Measurements from ENCODE around the gene CLCN1.

The CLCN1 gene

GRCh38 chr7:143369678-143370651 is 54.1 kb downstream of the CLCN1 start:
- no peak for DNase-seq

- DNase-seq: peak; percentile 62
These were observed 56.2 kb downstream of the CLCN1 start for GRCh38 chr7:143372070-143372469.

DNA sequence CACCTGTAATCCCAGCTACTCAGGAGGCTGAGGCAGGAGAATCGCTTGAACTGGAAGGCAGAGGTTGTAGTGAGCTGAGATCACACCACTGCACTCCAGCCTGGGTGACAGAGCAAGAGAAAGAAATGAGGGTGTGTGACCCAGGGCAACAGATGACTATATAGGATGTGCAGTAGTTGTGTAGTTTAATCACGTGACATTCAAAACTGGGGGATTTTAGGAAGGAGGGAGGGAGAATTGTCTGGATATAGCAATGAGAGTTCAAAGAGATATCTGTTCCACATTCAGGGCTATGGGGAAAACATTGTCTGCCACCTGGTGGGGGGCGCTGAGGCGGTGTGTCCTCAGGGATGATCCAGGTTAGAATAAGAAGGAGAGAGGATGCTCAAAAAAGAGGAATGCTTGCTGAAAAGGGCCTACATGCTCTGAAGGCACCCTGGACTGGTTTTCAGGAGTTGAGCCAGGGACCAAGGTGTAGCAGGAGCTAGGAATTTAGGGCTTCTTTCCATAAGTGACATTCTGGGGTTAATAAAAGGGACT is 57.4 kb downstream of the CLCN1 start:
- no peak for DNase-seq

- DNase-seq: no peak
These were observed 58.6 kb downstream of the CLCN1 start for GRCh38 chr7:143374561-143374960.

DNA sequence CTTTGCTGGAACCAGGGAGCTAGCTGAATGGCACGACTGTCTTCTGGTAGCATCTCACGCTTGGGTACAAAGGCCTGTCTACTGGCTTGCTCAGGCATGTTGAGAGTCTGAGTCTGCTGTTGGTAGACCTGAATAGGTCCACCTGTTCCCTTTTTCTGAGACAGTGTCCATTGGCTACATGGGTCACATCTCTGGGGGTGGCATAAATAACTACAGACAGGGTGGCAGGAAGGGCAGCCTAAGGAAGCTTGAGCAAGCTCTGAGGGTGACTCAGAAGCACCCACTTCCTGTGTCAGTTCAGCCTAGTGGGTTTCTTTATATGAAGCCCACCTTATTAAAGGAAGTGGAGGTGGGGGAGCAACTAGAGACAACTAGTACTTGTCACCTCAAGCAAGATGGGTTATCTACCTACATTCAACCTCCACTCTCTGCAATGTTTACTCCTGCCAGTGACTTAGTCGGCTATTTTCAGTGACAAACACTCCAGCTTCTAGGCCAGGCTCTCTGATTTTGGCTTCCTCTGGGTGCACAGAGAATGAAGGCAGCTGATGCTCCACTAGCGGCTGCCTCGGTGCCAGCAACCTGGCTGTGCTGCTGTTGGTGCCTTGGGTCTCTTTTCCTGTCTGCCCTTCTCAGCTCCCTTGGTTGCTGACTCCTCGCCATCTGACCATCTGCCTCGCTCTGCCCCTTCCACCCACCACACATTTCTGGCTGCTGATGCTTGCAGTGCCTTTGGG is 59.6 kb downstream of the CLCN1 start:
- DNase-seq: no peak

- no peak for DNase-seq
These were observed 60.5 kb downstream of the CLCN1 start for GRCh38 chr7:143376396-143376795.

DNA sequence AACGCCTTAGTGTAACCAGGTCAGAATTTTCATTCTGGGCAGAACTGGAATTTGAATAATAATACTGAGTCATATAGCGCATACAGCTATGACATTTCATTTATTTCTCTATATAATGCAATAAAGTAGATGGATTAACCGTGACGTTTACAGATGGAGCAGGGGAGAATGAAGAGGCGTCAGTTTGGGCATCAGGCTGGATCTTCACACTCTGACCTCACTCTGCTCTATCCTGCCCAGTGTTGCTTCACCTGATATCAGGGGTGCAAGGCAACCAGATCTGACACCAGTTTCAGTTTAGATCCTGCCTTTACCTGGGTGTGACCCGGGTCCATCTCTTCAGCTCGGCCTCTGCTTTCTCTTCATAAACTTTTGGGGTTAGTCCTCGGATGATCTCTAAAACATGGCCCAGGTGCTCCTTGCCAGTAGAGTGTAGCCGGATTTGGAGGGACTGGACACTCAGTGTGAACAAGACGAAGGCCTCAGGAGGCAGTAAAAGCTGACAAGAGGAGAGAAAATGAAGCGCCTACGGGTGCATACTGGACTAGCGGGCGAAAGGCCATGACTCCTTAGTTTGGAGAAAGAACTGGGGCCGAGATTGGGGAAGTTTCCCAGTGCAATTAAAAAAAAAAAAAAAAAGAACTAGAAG is 63.8 kb downstream of the CLCN1 start:
- DNase-seq: no peak

DNA sequence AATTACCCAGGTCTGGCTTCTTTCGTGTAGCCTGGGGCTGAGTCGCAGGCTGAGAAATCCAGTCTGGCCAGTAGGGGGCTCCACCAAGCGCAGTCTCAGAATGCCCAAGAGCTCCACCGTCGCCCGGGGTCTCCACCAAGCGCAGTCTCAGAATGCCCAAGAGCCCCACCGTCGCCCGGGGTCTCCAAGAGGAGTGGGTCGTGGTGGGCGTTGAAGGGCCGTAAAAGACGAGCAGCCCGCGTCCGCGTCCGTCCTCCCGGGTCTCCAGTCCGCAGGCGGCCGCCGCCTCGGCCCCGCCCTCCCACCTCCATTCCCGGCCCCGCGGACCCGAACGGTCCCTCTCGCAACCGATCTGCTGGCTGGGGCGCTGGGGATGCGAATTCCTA is 64.3 kb downstream of the CLCN1 start:
- DNase-seq: peak; percentile 90

DNA sequence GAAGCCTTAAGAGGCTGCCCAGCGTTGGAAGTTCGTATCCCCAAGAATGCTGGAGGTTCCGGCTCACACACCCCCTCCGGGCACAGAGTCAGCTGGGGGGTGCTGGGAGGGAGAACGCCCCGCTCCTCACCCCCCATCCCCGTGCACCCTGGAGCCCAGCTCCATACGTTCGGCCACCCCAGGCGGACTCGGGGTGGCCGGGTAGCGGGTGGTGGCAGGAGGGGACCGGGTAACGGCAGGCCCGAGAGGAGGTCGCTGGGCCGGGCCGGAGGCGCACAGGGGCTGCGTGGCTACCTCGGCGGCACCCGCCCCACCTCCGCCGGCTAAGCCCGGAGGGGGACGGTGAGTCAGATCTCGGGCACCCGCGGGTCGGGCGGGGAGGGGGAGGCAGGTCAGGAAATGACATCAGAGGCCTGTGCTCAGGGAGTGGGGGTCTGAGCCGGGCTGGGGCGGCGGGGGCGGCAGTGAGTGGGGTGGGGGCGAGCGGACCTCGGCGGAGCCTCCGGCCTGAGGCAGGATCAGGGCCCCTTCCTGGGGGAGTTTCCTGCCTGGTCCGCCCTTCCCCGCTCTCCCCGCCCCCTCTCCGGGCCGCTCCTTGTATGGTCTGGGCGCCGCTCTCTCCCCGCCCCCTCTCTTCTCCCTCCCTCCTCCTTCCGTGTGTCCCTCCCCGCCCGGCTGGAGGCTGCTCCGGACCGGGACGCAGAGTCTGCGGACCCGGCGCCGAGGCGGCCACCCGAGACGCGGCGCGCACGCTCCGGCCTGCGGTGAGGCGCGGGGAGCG is 64.9 kb downstream of the CLCN1 start, which contains the start of gene ZYX:
Gene ZYX, plus strand, starts transcription at position 700 of the 781 bp plus-strand sequence. CDS start 227 bp downstream, outside the sequence.
- peak; percentile 93 for DNase-seq

DNA sequence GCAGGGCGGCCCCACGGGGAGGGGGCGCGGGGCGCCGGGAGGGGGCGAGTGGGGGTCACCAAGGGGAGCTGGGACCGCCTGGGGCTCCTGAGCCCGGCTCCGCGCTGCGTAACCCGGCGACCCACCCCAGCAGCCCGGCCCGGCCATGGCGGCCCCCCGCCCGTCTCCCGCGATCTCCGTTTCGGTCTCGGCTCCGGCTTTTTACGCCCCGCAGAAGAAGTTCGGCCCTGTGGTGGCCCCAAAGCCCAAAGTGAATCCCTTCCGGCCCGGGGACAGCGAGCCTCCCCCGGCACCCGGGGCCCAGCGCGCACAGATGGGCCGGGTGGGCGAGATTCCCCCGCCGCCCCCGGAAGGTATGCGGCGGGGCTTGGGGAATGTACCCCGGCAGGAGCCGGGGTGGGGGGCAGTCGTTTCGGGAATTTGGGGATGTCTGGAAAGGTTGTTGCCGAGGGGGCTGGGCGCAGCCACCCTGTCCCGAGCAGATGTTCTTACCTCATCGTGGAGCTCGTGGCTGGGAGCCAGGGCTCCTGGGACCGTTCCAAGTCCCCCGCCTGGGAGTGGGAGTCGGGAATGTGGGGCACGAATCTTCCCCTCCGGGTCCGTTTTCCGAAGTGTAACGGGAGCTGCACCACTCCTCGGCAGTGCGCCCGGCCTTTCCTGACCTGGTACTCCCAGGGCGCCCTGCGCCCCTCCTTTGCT is 65.7 kb downstream of the CLCN1 start:
- DNase-seq: peak; percentile 46

- no peak for DNase-seq
These were observed 66.3 kb downstream of the CLCN1 start for GRCh38 chr7:143382126-143382790.

- DNase-seq: no peak
These were observed 67.1 kb downstream of the CLCN1 start for GRCh38 chr7:143382791-143383641.

DNA sequence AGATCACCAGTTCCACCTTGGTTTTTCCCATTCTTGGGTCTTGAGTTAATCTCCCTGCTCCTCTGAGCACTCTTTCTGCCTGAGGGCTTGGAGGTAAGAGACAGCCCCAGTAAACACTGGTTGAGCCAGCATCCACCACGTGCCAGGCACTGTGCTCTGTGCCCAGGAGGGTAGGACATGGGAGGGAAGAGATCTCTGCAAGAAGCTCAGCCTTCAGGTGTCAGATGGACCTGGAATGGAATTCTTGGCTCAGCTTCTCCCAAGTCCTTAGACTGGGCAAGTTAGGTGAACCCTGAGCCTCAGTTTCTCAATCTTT is 67.7 kb downstream of the CLCN1 start:
- no peak for DNase-seq

- no peak for DNase-seq
These were observed 68.2 kb downstream of the CLCN1 start for GRCh38 chr7:143384148-143384547.

DNA sequence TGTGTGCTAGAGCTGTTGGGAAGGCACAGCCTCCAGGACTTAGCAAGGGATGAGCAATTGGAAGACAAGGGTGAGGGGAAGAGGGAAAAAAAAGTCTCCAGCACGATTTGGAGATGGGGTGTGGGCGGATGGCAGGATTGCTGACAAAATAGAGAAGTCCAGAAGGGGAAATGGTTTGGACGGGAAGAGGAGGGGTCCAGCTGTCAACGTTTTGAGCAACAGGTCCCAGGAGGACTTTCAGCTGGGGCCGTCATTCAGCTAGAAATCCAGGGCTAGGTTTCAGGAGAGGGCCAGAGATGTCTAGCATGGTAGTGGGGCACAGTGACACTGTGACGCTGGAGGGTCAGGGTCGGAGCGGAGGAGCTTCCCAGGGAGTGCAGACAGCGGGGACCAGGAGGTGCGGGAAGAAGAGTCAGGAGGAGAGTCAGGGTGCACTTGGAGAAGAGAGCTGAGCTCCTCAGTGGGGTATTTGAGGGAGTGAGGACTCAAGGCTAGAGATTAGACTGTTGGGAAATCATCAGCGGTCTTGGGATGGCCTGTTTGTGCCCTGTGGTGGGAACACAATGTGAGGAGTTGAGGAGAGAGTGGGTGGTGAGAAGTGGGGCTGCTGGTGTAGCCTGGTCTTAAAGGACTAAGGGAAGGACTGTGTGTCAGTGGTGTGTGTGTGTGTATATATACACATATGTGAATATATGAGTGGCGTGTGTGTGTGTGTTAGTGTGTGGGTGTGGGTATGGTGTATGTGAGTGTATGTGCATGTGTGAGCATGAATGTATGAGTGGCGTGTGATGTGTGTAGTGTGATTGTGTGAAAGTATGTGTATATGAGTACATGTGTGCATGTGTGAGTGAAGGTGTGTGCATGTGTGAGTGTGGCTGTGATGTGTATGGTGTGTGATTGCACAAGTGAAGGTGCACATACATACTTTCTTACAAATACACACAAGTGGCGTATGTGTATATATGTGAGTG is 69.0 kb downstream of the CLCN1 start:
- DNase-seq: no peak

- no peak for DNase-seq
These were observed 70.2 kb downstream of the CLCN1 start for GRCh38 chr7:143385891-143386781.

GRCh38 chr7:143387156-143387975 is 71.5 kb downstream of the CLCN1 start:
- DNase-seq: no peak
